HG02798 (cell line): ENCODE measurements around the gene LILRA1.
"Not testable (repeated sequence)": the region's sequence is repeated elsewhere in the genome, so short reads cannot be mapped to it uniquely, and the experiment has no call there.

Source experiments
- ATAC-seq: cut with Tn5 transposase; IDR thresholded peaks from one replicate; pipeline ENCODE4 v1.9.1; 2021; ENCODE audit warnings: mild to moderate bottlenecking; ENCODE audit not compliant: unreplicated experiment, poor library complexity

The LILRA1 gene

GRCh38 chr19:54622431-54622830 is 29.0 kb downstream of the LILRA1 start:
- no peak for ATAC-seq

GRCh38 chr19:54624234-54624633 is 30.8 kb downstream of the LILRA1 start:
- peak; percentile 35 for ATAC-seq

- ATAC-seq: peak; percentile 46
These were observed 31.7 kb downstream of the LILRA1 start for GRCh38 chr19:54624934-54625730.

- no peak for ATAC-seq
These were observed 33.3 kb downstream of the LILRA1 start for GRCh38 chr19:54626757-54627156.

- ATAC-seq: not testable (repeated sequence)
These were observed 34.5 kb downstream of the LILRA1 start for GRCh38 chr19:54627912-54628311.

GRCh38 chr19:54630262-54630661 is 36.8 kb downstream of the LILRA1 start, which contains the start of gene LILRB1:
TSS of gene LILRB1 (plus strand) at chr19:54630484. CDS start at chr19:54631074, 590 bp downstream.
- not testable (repeated sequence) for ATAC-seq

- no peak for ATAC-seq
These were observed 37.4 kb downstream of the LILRA1 start for GRCh38 chr19:54630782-54631181.

GRCh38 chr19:54631489-54632337 is 38.3 kb downstream of the LILRA1 start:
- not testable (repeated sequence) for ATAC-seq

GRCh38 chr19:54632517-54632916 is 39.1 kb downstream of the LILRA1 start:
- not testable (repeated sequence) for ATAC-seq

GRCh38 chr19:54633401-54633800 is 40.0 kb downstream of the LILRA1 start:
- no peak for ATAC-seq

GRCh38 chr19:54636081-54636480 is 42.6 kb downstream of the LILRA1 start:
- not testable (repeated sequence) for ATAC-seq

- ATAC-seq: no peak
These were observed 45.3 kb downstream of the LILRA1 start for GRCh38 chr19:54638683-54639082.

GRCh38 chr19:54642953-54643352 is 49.5 kb downstream of the LILRA1 start:
- not testable (repeated sequence) for ATAC-seq

GRCh38 chr19:54643583-54643982 is 50.2 kb downstream of the LILRA1 start:
- not testable (repeated sequence) for ATAC-seq

- no peak for ATAC-seq
These were observed 50.6 kb downstream of the LILRA1 start for GRCh38 chr19:54644056-54644455.

GRCh38 chr19:54646331-54646841 is 53.0 kb downstream of the LILRA1 start:
- ATAC-seq: no peak

- ATAC-seq: no peak
These were observed 54.7 kb downstream of the LILRA1 start for GRCh38 chr19:54648129-54648528.

GRCh38 chr19:54650108-54650655 is 56.8 kb downstream of the LILRA1 start:
- no peak for ATAC-seq
